VCaP (cell line): ENCODE results near the gene OR10A4.
"Not testable (repeated sequence)": the region's sequence is repeated elsewhere in the genome, so short reads cannot be mapped to it uniquely, and the experiment has no call there.

ENCODE experiments used
- H3K27ac ChIP-seq: fragments of 450-650 bp; 2 replicates; pipeline ENCODE4 v1.5.1; 2017
- TF ChIP-seq, protein P1 (sequence below): fragments of 450-650 bp; conservative IDR thresholded peaks from 2 replicates; pipeline ENCODE4 v1.5.1; 2017; ENCODE audit warnings: mild to moderate bottlenecking, moderate library complexity

OR10A4 gene

DNA sequence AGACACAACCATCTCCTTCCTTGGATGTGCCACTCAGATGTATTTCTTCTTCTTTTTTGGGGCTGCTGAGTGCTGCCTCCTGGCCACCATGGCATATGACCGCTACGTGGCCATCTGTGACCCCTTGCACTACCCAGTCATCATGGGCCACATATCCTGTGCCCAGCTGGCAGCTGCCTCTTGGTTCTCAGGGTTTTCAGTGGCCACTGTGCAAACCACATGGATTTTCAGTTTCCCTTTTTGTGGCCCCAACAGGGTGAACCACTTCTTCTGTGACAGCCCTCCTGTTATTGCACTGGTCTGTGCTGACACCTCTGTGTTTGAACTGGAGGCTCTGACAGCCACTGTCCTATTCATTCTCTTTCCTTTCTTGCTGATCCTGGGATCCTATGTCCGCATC is 489 bp downstream of the OR10A4 start:
- TF ChIP-seq, protein P1, sequence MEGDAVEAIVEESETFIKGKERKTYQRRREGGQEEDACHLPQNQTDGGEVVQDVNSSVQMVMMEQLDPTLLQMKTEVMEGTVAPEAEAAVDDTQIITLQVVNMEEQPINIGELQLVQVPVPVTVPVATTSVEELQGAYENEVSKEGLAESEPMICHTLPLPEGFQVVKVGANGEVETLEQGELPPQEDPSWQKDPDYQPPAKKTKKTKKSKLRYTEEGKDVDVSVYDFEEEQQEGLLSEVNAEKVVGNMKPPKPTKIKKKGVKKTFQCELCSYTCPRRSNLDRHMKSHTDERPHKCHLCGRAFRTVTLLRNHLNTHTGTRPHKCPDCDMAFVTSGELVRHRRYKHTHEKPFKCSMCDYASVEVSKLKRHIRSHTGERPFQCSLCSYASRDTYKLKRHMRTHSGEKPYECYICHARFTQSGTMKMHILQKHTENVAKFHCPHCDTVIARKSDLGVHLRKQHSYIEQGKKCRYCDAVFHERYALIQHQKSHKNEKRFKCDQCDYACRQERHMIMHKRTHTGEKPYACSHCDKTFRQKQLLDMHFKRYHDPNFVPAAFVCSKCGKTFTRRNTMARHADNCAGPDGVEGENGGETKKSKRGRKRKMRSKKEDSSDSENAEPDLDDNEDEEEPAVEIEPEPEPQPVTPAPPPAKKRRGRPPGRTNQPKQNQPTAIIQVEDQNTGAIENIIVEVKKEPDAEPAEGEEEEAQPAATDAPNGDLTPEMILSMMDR, result no peak
- no peak overlapping the region for H3K27ac ChIP-seq

DNA sequence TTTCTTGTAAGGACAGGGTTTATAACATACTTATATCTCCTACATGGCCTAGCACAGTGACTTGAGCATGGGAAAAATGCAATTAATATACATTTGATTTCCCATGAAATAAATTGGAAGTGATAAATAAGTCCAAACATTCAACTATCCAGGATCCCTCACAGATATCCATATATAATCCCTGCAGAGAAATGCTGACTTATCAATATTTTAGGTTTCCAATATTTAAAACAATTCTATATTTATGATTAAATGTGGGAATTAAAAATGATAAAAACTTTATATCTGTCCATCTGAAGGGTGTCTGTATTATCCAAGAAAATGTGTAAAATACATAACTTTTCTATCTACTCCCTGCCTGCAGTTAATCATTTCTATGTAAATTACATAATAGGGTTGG is 6.3 kb downstream of the OR10A4 start:
- TF ChIP-seq, protein P1, result no peak

GRCh38 chr11:6887711-6888110 is 11.3 kb downstream of the OR10A4 start:
- not testable (repeated sequence) for H3K27ac ChIP-seq

More for the DNA sequence above, 6.3 kb downstream of the OR10A4 start:
- no peak overlapping the region for H3K27ac ChIP-seq

GRCh38 chr11:6888830-6889229 is 12.4 kb downstream of the OR10A4 start:
- TF ChIP-seq, protein P1, result no peak

GRCh38 chr11:6889835-6890234 is 13.4 kb downstream of the OR10A4 start:
- TF ChIP-seq, protein P1, result no peak
- H3K27ac ChIP-seq, result no peak overlapping the region

More at GRCh38 chr11:6888830-6889229, 12.4 kb downstream of the OR10A4 start:
- H3K27ac ChIP-seq, result no peak overlapping the region

DNA sequence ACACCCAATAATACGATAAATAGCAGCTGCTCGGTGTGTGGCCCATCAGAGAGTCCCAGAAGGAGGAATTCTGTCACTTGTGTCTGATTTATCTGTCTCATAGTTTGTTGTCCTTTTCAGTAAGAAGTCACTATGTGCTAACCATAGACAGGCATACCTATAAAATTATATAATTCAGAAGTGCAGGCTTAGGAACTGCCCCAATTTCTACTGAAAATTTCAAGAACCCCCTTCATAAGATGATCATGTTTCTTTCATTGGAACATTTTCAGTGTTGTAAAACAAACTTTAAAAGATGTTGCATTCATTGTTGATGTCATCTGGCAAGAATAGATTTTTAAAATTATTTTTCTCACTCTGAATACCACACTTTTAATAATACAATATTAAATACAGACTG is 16.0 kb downstream of the OR10A4 start, which contains the start of gene OR2D2:
TSS of gene OR2D2 (minus strand) at position 101 of the 400 bp plus-strand sequence. CDS start at position 101, 0 bp downstream.
- TF ChIP-seq, protein P1, result no peak

GRCh38 chr11:6894097-6894496 is 17.7 kb downstream of the OR10A4 start:
- TF ChIP-seq, protein P1, result no peak
- H3K27ac ChIP-seq, result no peak overlapping the region

More for the DNA sequence above, 16.0 kb downstream of the OR10A4 start, which contains the start of gene OR2D2:
- no peak within 1 kb of the TSS for H3K27ac ChIP-seq

DNA sequence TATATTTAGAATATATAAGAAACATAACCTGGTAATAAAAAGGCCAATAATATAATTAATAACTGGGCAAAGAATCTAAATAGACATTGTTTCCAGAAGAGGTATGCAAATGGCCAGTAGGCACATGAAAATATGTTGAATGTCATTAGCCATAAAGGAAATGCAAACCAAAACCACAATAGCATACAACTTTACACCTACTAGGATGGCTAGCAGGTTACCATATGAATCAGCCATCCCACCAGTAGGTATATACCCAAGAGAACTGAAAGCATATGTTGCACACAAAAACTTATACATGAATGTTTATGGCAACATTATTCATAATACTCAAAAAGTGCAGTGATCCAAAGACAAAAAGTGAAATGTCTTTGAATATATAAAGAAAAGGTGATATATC is 18.6 kb downstream of the OR10A4 start:
- H3K27ac ChIP-seq, result no peak overlapping the region
- TF ChIP-seq, protein P1, result no peak
